GM23338 (cell line): ENCODE measurements around the gene OPRL1. TPM values are rescaled to one million over a fixed set of nuclear protein-coding genes. Genes with fewer than 3 reads are reported as not detected.

ENCODE experiments used
- ATAC-seq: fragments of 200-7000 bp; cut with Tn5 transposase; 3 replicates; pipeline ENCODE4 v1.9.1; 2020
- DNase-seq: peaks from one replicate; pipeline ENCODE4 v3.0.0-alpha.2; 2015; ENCODE audit warnings: low spot score
- H2AFZ ChIP-seq: fragments of 200-600 bp; sonication (generic); 2 replicates; pipeline ENCODE4 v1.8.0; 2016; ENCODE audit warnings: antibody characterized with exemption, mild to moderate bottlenecking, moderate library complexity
- H3F3A ChIP-seq: fragments of 200-600 bp; sonication (generic); replicated peaks from 2 replicates; pipeline ENCODE4 v1.8.0; 2017; ENCODE audit warnings: antibody characterized with exemption, mixed run types, low read depth
- H3K27ac ChIP-seq: fragments of 200-600 bp; sonication (generic); 2 replicates; pipeline ENCODE4 v1.6.1; 2016; ENCODE audit warnings: low read depth
- H3K27me3 ChIP-seq: fragments of 200-600 bp; sonication (generic); 2 replicates; pipeline ENCODE4 v1.8.0; 2016; ENCODE audit warnings: mild to moderate bottlenecking, mixed run types, moderate library complexity; ENCODE audit not compliant: insufficient read depth
- H3K36me3 ChIP-seq: fragments of 200-600 bp; sonication (generic); 2 replicates; pipeline ENCODE4 v1.8.0; 2016; ENCODE audit warnings: mild to moderate bottlenecking; ENCODE audit not compliant: insufficient read depth
- H3K4me1 ChIP-seq: fragments of 200-600 bp; sonication (generic); 2 replicates; pipeline ENCODE4 v1.8.0; 2016; ENCODE audit warnings: mild to moderate bottlenecking, moderate library complexity; ENCODE audit not compliant: insufficient read depth
- H3K4me2 ChIP-seq: fragments of 200-600 bp; sonication (generic); 2 replicates; pipeline ENCODE4 v1.7.1; 2017; ENCODE audit warnings: mixed run types
- H3K4me3 ChIP-seq: fragments of 200-600 bp; sonication (generic); 2 replicates; pipeline ENCODE4 v1.6.1; 2016; ENCODE audit warnings: mixed run types
- H3K79me2 ChIP-seq: fragments of 200-600 bp; sonication (generic); replicated peaks from 2 replicates; pipeline ENCODE4 v1.8.0; 2017; ENCODE audit warnings: mild to moderate bottlenecking; ENCODE audit not compliant: insufficient read depth
- H3K9me2 ChIP-seq: fragments of 200-600 bp; sonication (generic); 2 replicates; pipeline ENCODE4 v1.8.0; 2017; ENCODE audit not compliant: insufficient read depth
- H4K20me1 ChIP-seq: fragments of 200-600 bp; sonication (generic); replicated peaks from 2 replicates; pipeline ENCODE4 v1.8.0; 2017; ENCODE audit warnings: mild to moderate bottlenecking; ENCODE audit not compliant: insufficient read depth
- H3K27ac Mint-ChIP-seq: 2 replicates; pipeline ENCODE4 v1.8.0; 2020; ENCODE audit warnings: inconsistent platforms, mild to moderate bottlenecking, moderate library complexity, mixed read lengths
- H3K27me3 Mint-ChIP-seq: 3 replicates; pipeline ENCODE4 v1.8.0; 2022; ENCODE audit warnings: low read depth, mild to moderate bottlenecking, moderate library complexity, mixed read lengths, inconsistent platforms; ENCODE audit not compliant: insufficient read depth, poor library complexity
- H3K36me3 Mint-ChIP-seq: 3 replicates; pipeline ENCODE4 v1.8.0; 2021; ENCODE audit warnings: low read depth, mild to moderate bottlenecking, inconsistent platforms, moderate library complexity, mixed read lengths
- H3K4me1 Mint-ChIP-seq: 3 replicates; pipeline ENCODE4 v1.8.0; 2020; ENCODE audit warnings: mild to moderate bottlenecking, inconsistent platforms, mixed read lengths
- H3K4me3 Mint-ChIP-seq: 3 replicates; pipeline ENCODE4 v1.8.0; 2021; ENCODE audit warnings: moderate library complexity, mild to moderate bottlenecking, inconsistent platforms, mixed read lengths
- H3K9me3 Mint-ChIP-seq: 3 replicates; pipeline ENCODE4 v1.8.0; 2020; ENCODE audit warnings: moderate library complexity, mild to moderate bottlenecking, inconsistent platforms, mixed read lengths
- CREB1 ChIP-seq: fragments of 250-450 bp; sonication (Bioruptor Pico); IDR thresholded peaks from 2 replicates; pipeline ENCODE4 v1.5.0; 2020; ENCODE audit warnings: low read depth, mild to moderate bottlenecking, moderate library complexity
- CTCF ChIP-seq, 2 experiments: fragments of 200-600 bp in 1 of 2; sonication (generic) in 1 of 2; conservative IDR thresholded peaks; 2 replicates each; pipeline versions ENCODE4 v1.5.1 to v1.6.1; 2016 to 2017; ENCODE audit warnings: antibody characterized with exemption in 2 of 2, low read depth in 2 of 2, mild to moderate bottlenecking in 2 of 2, moderate library complexity in 1 of 2
- ETS1 ChIP-seq: IDR thresholded peaks from 2 replicates; pipeline ENCODE4 v1.6.1; 2016; ENCODE audit warnings: antibody characterized with exemption
- JUNB ChIP-seq: IDR thresholded peaks from one replicate; pipeline ENCODE4 v1.6.1; 2016; ENCODE audit warnings: antibody characterized with exemption; ENCODE audit not compliant: unreplicated experiment
- POLR2AphosphoS5 ChIP-seq: IDR thresholded peaks from 2 replicates; pipeline ENCODE4 v1.6.1; 2016; ENCODE audit warnings: antibody characterized with exemption, low read depth
- polyA plus RNA-seq: library from polyadenylated mRNA; unstranded; fragments of >200 nt; fragmentation: Nextera tagmentation; extraction: Ambion mirVana; gene quantifications from 2 replicates; pipeline ENCODE4 v1.2.1, GENCODE V29; 2016
- total RNA-seq: library from RNA; depleted of rRNA; stranded (reverse); fragments of >200 nt; shearing (Covaris generic); gene quantifications from 2 replicates; pipeline ENCODE4 v1.2.3, GENCODE V29; 2014
- TF ChIP-seq, protein P1 (sequence below): IDR thresholded peaks from one replicate; pipeline ENCODE4 v1.6.1; 2018; ENCODE audit warnings: antibody characterized with exemption; ENCODE audit not compliant: unreplicated experiment

OPRL1 gene
- total and polyA plus RNA-seq, 2 experiments from 2014 or later, result 0.27 to 1.1 TPM

DNA sequence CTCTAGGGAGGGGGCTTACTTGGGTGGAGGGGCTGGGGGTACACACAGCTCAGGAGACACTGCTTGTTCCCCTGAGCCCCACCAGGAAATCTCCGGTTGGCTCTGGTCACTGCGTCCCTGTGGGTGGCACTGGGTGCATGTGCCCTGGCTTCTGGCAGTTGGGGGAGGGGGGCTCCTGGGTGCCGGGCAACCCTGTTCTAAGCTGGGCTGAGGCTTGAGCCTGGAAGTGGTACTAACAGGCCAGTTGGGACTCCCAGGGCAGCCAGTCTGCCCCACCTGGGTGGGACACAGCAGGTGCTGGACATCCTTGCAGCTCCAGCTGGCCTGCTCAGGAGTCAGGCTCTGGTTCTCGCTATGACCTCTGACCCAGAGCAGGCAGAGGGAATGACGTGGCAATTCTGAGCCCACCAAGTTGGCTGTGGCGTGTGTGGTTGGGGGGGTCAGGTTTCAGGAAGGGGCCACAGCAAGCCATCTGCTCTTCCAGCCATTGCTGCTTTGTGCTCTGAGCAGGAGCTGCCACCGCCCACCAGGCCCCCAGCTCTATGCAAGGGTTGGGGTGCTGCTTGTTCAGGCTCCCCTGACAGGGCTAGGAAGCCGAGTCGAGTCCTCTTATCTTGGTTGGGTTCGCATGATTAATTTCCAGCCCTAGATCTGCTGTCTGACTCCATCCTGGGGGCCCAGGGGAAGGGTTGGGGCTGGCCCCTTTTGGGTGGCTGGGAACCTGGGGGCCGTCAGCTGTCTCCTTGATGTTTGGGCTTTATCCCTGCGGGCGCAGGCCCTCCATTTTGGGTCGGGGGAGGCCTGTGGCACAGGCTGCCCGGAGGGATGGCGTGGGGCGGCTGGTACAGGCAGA is 43.3 kb upstream of the OPRL1 start (continued):
- TF ChIP-seq ETS1 (no peak), CTCF (conservative IDR thresholded peaks at IDR 0.05; ENCODE audit: low read depth in 2 of 2) (no peak), CREB1 (CRISPR knock-in tag) (no peak), POLR2AphosphoS5 (no peak), JUNB (no peak)
- TF ChIP-seq, protein P1, sequence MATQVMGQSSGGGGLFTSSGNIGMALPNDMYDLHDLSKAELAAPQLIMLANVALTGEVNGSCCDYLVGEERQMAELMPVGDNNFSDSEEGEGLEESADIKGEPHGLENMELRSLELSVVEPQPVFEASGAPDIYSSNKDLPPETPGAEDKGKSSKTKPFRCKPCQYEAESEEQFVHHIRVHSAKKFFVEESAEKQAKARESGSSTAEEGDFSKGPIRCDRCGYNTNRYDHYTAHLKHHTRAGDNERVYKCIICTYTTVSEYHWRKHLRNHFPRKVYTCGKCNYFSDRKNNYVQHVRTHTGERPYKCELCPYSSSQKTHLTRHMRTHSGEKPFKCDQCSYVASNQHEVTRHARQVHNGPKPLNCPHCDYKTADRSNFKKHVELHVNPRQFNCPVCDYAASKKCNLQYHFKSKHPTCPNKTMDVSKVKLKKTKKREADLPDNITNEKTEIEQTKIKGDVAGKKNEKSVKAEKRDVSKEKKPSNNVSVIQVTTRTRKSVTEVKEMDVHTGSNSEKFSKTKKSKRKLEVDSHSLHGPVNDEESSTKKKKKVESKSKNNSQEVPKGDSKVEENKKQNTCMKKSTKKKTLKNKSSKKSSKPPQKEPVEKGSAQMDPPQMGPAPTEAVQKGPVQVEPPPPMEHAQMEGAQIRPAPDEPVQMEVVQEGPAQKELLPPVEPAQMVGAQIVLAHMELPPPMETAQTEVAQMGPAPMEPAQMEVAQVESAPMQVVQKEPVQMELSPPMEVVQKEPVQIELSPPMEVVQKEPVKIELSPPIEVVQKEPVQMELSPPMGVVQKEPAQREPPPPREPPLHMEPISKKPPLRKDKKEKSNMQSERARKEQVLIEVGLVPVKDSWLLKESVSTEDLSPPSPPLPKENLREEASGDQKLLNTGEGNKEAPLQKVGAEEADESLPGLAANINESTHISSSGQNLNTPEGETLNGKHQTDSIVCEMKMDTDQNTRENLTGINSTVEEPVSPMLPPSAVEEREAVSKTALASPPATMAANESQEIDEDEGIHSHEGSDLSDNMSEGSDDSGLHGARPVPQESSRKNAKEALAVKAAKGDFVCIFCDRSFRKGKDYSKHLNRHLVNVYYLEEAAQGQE, result no peak

DNA sequence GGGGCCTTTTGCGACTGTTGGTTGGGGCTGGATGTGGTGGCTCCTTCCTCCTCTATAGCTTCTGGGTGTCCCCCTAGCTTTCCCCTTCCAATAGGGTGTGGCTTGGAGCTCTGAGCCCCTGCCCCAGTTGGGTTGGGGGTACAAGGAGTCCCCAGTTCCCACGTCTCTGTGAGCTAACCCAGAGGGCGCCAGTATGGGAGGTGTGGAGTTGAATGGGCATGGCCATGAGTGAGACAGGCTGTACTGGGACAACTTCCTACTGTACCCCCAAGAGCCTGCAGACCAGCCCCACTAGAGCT is 42.7 kb upstream of the OPRL1 start:
- Histone ChIP-seq H4K20me1 (no peaks in the 10 kb centered on the region), H3K27ac (no peak overlapping the region), H3K4me2 (peak overlapping the region; percentile 91), H3K9me2 (no peaks in the 10 kb centered on the region), H3K4me1 (peaks cover 38% of the 10 kb centered on the region), H3K27me3 (peaks cover 49% of the 10 kb centered on the region), H3F3A (peaks cover 10% of the 10 kb centered on the region; the same call in 1 of the 2 replicates), H3K36me3 (no peaks in the 10 kb centered on the region), H2AFZ (no peak overlapping the region), H3K79me2 (no peaks in the 10 kb centered on the region), H3K4me3 (peak overlapping the region; percentile 79; the same call in 1 of the 2 replicates)
- Mint-ChIP-seq H3K4me3 (no peak overlapping the region), H3K27ac (no peak overlapping the region), H3K27me3 (peaks cover 48% of the 10 kb centered on the region), H3K4me1 (peaks cover 32% of the 10 kb centered on the region), H3K36me3 (peaks cover 6% of the 10 kb centered on the region), H3K9me3 (no peaks in the 10 kb centered on the region)
- ATAC-seq (no peak), DNase-seq (no peak)
- TF ChIP-seq CTCF (conservative IDR thresholded peaks at IDR 0.05; ENCODE audit: low read depth in 2 of 2) (no peak), CREB1 (CRISPR knock-in tag) (no peak)
